Endothelial cell (in vitro differentiated cells): ENCODE measurements around the gene ENTPD2. TPM values are rescaled to one million over a fixed set of nuclear protein-coding genes. Genes with fewer than 3 reads are reported as not detected.
"Not testable (repeated sequence)": the region's sequence is repeated elsewhere in the genome, so short reads cannot be mapped to it uniquely, and the experiment has no call there.

Experiments used
- DNase-seq: peaks from one replicate; pipeline ENCODE4 v3.0.0; 2021; ENCODE audit warnings: low spot score
- H3K27ac Mint-ChIP-seq: one replicate; pipeline ENCODE4 v1.8.0; 2021; ENCODE audit warnings: mixed read lengths, inconsistent platforms; ENCODE audit not compliant: unreplicated experiment
- H3K27me3 Mint-ChIP-seq: one replicate; pipeline ENCODE4 v1.8.0; 2021; ENCODE audit warnings: mild to moderate bottlenecking, moderate library complexity, mixed read lengths, inconsistent platforms; ENCODE audit not compliant: unreplicated experiment
- H3K36me3 Mint-ChIP-seq: one replicate; pipeline ENCODE4 v1.8.0; 2021; ENCODE audit warnings: mild to moderate bottlenecking, low read depth, mixed read lengths, inconsistent platforms; ENCODE audit not compliant: unreplicated experiment
- H3K4me1 Mint-ChIP-seq: one replicate; pipeline ENCODE4 v1.8.0; 2021; ENCODE audit warnings: mild to moderate bottlenecking, mixed read lengths, inconsistent platforms; ENCODE audit not compliant: unreplicated experiment
- H3K4me3 Mint-ChIP-seq: one replicate; pipeline ENCODE4 v1.8.0; 2021; ENCODE audit warnings: mild to moderate bottlenecking, mixed read lengths, inconsistent platforms; ENCODE audit not compliant: unreplicated experiment
- H3K9me3 Mint-ChIP-seq: one replicate; pipeline ENCODE4 v1.8.0; 2021; ENCODE audit warnings: mixed read lengths, inconsistent platforms; ENCODE audit not compliant: unreplicated experiment
- total RNA-seq: library from RNA; stranded (reverse); fragmentation: NEBNext Ultra II Directional; extraction: Animal tissue kit (Norgen Biotek cat#: 25700); gene quantifications from one replicate; pipeline ENCODE4 v1.2.1, GENCODE V29; 2021; ENCODE audit not compliant: unreplicated experiment
- TF ChIP-seq, protein P1 (sequence below): fragments of 200-600 bp; sonication (generic); IDR thresholded peaks from one replicate; pipeline ENCODE4 v1.5.0; 2021; ENCODE audit warnings: antibody characterized with exemption; ENCODE audit not compliant: unreplicated experiment

ENTPD2 gene
- total RNA-seq, 1 donor from 2014 or later: 55.6 TPM

DNA sequence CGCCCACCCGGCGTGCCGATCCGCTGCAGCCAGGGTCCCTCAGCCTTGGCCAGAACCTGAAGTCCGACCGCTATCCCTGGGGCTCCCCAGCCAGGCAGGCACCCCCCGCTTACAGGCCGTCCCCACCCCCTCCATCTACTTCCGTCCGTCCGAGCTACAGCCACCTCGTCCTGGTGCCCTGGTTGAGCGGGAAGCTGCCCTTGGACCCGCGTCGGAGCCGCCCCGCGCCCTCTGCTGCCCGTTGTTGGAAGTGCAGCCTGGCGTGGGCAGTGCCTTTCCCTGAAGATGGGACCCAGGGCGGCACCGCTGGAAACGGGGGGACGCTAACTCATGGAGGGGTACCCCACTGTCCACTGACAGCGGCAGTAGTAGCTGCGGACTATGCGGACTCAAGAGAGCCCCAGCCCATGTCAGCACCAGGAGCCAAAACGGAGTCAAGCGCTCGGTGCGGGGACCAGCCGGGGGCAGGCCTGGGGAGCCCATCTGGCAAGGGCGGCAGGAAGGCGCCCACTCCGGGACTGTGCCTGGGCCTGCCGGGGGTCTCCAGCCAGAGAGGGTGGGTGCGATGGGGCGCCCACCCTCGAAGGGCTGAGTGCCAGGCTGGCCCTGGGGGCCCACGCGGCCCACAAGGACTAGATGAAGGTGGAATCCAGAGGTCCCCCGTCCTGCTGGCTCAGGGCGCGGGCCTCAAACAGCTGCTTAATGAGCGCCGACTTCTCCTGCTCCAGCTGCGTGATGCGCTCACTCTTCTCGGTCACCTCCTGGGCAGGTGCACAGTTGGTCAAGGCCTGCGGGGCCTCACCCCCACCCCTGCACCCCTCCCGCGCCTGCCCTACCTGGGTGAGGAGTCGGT, 10.4 kb upstream of the ENTPD2 start:
- TF ChIP-seq, protein P1, sequence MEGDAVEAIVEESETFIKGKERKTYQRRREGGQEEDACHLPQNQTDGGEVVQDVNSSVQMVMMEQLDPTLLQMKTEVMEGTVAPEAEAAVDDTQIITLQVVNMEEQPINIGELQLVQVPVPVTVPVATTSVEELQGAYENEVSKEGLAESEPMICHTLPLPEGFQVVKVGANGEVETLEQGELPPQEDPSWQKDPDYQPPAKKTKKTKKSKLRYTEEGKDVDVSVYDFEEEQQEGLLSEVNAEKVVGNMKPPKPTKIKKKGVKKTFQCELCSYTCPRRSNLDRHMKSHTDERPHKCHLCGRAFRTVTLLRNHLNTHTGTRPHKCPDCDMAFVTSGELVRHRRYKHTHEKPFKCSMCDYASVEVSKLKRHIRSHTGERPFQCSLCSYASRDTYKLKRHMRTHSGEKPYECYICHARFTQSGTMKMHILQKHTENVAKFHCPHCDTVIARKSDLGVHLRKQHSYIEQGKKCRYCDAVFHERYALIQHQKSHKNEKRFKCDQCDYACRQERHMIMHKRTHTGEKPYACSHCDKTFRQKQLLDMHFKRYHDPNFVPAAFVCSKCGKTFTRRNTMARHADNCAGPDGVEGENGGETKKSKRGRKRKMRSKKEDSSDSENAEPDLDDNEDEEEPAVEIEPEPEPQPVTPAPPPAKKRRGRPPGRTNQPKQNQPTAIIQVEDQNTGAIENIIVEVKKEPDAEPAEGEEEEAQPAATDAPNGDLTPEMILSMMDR: peak; percentile 91
- Mint-ChIP-seq H3K4me3 (no peak overlapping the region), H3K4me1 (no peaks in the 10 kb centered on the region), H3K9me3 (no peaks in the 10 kb centered on the region), H3K27me3 (peaks cover 6% of the 10 kb centered on the region), H3K36me3 (no peaks in the 10 kb centered on the region), H3K27ac (no peak overlapping the region)
- DNase-seq: peak; percentile 77

DNA sequence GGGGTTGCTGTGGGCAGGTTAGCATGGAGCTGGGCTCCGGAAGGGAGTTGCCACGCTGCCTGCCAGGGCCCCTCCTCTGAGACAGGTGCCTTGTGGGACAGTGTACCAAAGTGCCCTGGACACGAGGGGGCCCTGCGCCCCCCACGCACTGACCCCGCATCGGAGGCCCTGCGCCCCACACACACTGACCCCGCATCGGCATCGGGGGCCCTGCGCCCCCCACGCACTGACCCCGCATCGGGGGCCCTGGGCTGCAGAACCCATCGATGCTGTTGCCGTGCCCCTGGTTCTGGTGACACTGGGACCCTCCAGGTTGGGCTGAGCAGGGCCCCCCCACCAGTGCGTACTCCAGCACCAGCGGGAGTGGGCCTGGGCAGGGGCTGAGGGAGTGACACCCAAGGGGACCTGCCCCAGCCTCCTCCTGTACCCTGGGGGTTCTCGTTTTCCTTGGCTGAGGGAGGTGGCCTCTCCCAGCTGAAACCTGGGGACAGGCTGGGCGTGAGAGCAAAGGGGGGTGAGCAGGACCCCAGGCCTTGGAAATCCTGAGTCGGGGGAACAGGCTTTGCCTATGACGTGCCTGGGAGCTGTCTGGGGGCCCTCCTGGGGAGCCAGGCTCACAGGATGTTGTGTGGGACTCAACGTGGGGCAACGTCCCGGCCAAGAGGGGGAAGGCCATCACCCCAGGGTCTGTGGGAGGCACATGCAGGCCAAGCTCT, 9.6 kb upstream of the ENTPD2 start:
- Mint-ChIP-seq H3K27me3 (peaks cover 6% of the 10 kb centered on the region), H3K4me3 (no peak overlapping the region), H3K36me3 (no peaks in the 10 kb centered on the region), H3K27ac (no peak overlapping the region), H3K9me3 (no peaks in the 10 kb centered on the region), H3K4me1 (peaks cover 3% of the 10 kb centered on the region)
- no peak for DNase-seq
- TF ChIP-seq, protein P1: no peak

DNA sequence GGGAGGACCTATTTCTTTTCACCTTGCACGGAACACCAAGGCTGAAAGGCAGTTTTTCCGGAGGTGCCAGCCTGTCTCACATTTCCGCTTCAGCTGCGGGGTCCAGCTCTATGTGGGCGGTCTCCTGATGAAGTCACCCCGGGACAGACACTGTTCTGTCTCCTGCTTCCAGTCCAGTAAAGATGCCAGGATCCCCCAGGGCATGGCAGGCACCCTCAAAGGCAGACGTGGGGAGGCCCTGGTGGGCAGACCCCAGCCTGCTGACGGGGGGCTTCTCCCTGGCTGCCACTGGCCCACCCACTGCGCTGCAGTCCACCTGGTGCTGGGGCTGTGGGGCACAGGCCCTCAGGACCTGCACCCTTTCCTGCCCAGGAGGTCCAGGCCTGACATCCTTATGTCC, 8.9 kb upstream of the ENTPD2 start:
- not testable (repeated sequence) for H3K4me3 Mint-ChIP-seq, H3K27me3 Mint-ChIP-seq, H3K27ac Mint-ChIP-seq, H3K36me3 Mint-ChIP-seq, DNase-seq, H3K4me1 Mint-ChIP-seq, H3K9me3 Mint-ChIP-seq

- TF ChIP-seq, protein P1: no peak
- Mint-ChIP-seq H3K36me3 (no peaks in the 10 kb centered on the region), H3K4me3 (no peak overlapping the region), H3K27ac (no peak overlapping the region), H3K4me1 (peaks cover 6% of the 10 kb centered on the region), H3K27me3 (peaks cover 4% of the 10 kb centered on the region), H3K9me3 (no peaks in the 10 kb centered on the region)
- no peak for DNase-seq
Measured at GRCh38 chr9:137062384-137062783, 8.5 kb upstream of the ENTPD2 start.

DNA sequence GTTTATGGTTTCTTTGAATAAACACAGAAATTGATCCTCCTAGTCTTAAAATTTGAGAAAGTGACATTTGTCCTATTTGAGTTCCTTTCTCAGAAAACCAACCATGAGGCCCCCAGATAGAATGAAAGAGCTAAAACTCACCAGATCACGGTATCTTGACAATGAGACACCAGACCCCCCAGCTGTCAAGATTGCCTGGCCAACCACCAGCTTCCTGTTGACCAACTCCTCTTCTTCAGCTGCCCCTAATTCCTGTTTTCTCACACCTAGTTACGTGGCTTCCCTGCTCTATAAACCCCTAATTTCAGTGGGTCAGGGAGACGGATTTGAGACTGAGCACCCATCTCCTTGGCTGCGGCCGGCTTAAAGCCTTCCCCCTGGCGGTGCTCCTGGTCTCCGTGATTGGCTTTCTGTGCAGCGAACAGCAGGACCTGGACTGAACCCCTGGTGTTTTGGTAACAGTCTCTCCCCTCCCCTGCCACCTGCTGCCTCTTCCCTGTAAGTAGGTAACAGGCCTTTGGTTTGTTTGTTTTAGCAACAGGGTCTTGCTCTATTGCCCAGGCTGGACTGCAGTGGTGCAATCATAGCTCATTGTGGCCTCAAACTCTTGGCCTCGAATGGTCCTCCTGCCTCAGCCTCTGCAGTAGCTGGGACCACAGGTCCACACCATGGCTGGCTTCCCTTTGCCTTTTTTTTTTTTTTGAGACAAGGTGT, 4.8 kb upstream of the ENTPD2 start:
- no peak overlapping the region for H3K27ac Mint-ChIP-seq
- no peak for DNase-seq
- H3K9me3 Mint-ChIP-seq: no peaks in the 10 kb centered on the region
- no peak overlapping the region for H3K4me3 Mint-ChIP-seq
- H3K27me3 Mint-ChIP-seq: peaks cover 2% of the 10 kb centered on the region
- H3K36me3 Mint-ChIP-seq: no peaks in the 10 kb centered on the region
- TF ChIP-seq, protein P1: no peak
- peaks cover 6% of the 10 kb centered on the region for H3K4me1 Mint-ChIP-seq
